KG1 (cell line): ENCODE measurements around the gene WDR31.
"Not testable (repeated sequence)": the region's sequence is repeated elsewhere in the genome, so short reads cannot be mapped to it uniquely, and the experiment has no call there.

Experiments used
- DNase-seq: peaks from one replicate; lab custom pipeline; 2025; lab: John Stamatoyannopoulos, UW

Gene WDR31

DNA sequence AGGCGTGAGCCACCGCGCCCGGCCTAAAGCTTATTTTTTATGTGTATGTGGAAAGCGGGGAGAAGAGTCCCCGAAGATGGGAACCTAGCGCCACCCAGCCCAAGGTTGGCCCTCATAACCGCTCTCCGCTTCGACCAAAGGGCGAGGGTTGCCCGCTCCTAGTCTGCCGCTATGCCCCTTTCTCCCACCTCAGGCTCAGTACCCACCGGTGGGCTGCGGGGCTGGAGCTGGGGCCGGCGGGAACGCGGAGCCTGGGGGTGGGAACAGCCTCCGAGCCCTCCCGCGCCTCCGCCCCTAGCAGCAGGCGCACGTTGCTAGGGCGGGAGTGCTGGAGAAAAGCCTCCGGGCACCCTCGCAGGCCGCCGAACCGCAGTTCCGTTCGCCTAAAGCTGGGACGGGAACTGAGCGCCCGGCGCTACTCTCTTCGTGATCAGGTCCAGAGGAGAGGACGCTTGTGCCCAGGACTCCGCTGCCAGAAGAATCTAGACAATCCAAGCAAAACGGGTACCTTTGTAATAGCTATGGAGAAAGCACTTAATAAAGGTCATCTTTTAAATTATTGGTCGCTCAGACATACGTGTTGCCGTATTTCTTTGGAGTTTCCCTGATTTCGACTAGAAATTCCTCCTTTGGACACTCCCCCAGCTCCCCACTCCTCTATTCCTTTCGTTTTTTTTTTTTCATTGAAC is at the start of gene WDR31:
TSS of gene WDR31 (minus strand) at position 265 of the 689 bp plus-strand sequence. CDS start 8,253 bp downstream, outside the sequence.
- DNase-seq = peak; percentile 78

DNA sequence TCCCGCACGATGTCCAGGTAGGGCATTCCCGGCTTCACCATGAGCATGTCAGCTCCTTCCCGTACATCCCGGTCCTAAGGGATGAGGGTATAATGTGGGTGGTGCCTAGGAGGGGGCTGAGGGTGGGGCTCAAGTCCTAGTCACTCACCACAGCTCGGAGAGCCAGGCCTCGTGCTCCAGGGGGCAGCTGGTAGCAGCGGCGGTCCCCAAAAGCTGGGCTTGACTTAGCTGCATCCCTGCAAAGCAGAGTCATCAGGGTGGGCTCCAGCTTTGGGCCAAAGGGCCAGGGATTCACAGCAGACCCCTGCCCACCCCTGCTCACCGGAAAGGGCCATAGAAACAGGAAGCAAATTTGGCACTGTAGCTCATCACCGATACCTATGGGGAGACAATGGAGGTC is 49.4 kb upstream of the WDR31 start:
- no peak for DNase-seq

DNA sequence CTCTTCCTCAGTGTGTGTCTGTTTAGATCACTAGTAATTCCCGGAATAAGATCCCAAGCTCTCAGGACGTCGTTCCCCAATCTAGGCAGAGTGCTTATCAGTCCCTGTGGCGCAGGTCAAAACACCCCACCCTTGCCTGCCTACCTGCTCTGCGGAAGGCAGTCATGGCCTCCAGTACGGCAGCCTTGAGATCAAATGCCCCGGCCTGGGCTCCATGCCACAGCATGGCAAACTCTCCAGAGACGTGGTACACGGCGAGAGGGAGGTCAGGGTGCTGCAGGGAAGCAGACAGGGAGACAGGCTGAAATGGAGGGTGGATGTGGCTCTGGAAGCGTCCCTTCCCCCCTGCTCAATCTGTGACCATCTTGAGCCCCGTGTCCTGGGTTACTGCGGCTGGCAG is 48.8 kb upstream of the WDR31 start:
- no peak for DNase-seq

DNA sequence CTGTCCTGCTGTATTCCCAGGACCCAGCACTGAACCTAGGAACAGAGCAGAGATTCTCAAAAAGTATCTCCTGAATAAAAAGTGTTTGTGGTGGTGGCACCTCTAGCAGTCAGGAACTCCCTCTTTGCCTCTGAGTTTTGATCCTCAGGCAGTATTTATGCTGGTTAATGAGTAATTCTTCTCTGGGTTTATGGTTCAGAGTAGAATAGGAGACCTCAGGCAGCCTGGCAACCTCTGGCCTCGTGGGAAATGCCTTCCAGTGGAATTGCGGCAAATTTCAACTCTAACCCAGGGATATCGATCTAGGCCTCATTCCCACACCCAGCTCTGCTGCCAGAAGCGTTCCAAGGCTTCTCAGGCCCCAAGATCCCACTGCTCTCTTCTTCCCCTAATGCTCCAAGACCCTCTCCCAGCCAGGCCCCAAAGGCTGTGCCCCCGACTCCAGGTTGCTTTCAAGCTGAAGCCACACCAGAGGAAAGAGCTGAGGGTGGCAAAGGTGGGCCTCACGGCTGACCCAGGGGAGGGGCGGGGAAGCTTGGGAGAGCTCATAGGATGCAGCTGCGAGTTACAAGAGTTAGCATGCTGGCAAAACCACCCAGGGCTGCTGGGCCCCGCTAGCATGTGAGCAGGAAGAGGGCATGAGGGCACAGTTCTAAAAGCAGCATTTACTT is 47.6 kb upstream of the WDR31 start:
- no peak for DNase-seq

DNA sequence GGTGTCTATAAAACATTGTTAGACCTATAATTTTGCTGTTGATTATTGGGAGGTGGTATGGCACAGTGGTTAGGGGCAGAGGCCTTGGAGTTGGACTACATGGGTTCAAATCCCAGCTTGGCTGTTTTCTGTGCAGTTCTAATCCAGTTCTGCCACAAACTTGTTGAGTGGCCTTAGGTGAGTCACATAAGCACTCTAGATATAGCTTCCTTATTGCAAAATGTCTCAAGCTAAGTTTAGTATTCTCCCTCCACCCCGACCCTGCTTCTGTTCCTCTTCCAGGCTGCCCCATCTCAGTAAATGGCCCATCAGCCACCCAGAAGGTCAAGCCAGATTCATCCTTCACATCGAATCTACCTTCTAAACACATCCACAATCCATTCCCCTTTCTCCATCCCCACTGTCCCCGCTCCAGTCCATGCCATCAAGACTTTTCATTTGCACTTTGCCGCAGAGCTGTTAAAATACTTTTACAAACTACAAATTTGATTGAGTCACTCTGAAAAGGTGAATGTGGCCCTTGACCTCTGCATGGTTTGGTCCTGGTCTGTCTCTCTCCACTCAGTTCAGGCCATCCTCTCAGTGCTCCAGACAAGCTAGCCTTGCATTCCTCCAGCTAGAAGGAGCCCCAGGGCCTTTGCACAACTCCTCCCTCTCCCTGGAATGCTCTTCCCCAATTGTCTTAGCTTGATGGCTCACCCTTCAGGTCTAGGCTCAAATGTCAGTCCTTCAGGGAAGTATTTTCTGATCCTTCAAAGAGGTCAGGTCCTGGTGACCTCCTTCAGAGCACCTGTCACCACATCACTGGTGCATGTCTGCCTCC is 46.7 kb upstream of the WDR31 start:
- DNase-seq = no peak

DNA sequence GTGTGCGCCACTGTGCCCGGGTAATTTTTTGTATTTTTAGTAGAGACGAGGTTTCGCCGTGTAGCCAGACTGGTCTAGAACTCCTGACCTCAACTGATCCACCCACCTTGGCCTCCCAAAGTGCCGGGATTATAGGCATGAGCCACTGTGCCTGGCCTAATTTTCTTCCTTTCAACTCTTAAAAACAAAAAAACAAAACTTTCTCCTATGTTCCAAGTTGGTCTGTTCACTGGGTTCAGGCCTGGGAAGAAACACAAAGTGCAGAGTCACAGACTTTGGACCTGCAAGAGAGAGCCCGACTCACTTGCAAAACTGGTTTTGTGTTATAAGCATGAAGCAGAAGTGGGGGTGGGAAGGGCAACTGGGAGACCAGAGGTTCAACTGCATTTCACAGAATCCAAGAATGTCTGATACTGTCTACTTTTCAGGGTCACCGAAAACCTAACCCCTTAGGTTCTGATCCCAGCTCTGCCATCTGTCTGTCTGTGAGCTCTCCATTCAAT is 41.9 kb upstream of the WDR31 start:
- DNase-seq = no peak

DNA sequence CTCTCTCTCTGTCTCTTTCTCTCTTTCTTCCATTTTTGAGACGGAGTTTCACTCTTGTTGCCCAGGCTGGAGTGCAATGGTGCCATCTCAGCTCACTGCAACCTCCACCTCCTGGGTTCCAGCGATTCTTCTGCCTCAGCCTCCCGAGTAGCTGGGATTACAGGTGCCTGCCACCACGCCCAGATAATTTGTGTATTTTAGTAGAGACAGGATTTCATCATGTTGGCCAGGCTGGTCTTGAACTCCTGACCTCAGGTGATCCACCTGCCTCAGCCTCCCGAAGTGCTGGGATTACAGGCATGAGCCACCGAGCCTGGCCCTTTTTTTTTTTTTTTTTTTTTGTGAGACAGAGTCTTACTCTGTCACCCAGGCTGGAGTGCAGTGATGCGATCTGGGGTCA is 41.4 kb upstream of the WDR31 start:
- not testable (repeated sequence) for DNase-seq

DNA sequence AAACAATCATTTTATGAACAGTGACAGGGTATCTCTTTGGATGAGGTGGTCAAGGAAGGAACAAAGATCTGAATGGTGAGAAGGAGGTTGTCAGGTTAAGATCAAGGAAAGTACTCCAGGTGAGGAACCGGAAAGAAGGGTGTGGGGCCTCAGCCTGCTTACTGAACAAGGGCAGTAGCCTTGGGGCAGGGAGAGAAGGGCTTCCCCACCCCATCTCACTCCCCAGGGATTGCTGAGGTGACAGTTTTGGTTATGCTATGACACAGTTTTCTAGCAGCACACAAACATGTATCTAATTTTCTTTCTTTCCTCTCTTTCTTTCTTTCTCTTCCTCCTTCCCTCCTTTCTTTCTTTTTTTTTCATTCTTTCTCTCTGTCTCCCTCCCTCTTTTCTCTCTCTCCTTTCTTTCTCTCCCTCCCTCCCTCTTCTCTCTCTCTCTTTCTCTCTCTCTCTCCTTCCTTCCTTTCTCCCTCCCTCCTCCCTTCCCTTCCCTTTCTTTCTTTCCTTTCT is 40.8 kb upstream of the WDR31 start:
- DNase-seq = no peak

DNA sequence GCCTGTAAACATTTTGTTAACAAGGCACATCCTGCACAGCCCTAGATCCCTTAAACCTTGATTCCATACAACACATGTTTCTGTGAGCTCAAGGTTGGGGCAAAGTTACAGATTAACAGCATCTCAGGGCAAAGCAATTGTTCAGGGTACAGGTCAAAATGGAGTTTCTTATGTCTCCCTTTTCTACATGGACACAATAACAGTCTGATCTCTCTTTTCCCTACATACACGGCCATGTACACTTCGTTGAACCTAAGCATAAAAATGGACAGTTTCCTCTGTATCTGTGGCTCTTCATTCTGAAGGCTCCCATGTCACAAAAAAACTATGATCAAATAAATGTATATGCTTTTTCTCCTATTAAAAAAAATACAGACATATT is 39.7 kb upstream of the WDR31 start:
- not testable (repeated sequence) for DNase-seq

DNA sequence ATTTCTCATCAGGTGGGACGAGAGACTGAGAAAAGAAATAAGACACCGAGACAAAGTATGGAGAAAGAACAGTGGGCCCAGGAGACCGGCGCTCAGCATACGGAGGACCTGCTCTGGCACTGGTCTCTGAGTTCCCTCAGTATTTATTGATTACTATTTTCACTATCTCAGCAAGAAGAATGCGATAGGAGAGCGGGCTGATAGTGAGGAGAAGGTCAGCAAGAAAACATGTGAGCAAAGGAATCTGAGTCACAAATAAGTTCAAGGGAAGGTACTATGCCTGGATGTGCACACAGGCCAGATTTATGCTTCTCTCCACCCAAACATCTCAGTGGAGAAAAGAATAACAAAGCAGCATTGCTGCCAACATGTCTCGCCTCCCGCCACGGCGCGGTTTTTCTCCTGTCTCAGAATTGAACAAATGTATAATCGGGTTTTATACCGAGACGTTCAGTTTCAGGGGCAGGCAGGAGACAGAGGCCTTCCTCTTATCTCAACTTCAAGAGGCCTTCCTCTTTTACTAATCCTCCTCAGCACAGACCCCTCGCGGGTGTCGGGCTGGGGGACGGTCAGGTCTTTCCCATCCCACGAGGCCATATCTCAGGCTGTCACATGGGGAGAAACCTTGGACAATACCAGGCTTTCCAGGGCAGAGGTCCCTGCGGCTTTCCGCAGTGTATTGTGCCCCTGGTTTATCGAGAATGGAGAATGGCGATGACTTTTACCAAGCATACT is 39.2 kb upstream of the WDR31 start:
- DNase-seq = not testable (repeated sequence)

DNA sequence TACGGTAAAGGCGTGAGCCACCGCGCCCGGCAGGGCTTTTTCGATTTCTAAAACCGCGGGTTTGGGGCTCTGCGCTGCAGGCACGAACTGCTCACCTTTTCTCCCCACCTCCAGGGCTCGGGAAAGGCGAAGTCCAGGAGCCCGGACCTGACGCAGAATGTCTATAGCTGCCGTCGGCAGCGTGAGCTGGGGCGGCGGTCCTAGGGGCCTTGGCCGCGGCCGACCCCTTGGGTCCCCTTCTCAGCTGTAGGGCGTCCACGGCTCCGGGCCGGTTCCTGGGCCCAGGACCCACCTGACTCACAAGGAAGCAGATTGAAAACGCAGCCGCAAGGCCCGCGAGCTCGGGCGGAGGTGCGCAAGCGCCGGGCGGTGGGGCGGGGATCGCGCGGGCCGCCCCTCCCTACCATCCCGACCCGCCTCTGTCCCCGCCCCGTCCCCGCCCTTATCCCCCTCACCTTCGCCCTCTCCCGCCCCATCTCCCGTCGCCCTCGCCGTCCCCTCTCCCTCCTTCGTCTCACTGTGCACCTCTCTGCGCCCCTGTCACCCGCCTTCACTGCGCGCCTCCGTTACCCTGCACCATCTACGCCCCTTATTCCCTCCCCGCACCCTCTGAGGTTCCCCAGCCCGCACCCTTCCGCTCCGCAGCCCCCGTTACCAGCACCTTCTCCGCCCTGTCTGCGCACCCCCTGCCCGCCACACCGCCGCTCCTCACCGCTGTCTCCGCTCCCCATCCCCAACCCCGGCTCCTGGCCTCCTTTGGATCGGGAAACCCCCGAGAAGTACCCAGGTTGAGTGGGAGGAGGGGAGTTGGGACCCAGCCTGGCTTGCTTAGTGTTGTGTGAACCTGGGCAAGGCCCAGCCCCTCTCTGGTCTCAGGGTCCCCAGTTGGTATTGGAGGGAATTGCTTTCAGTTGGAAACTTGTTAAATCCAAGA is 36.8 kb upstream of the WDR31 start, which contains the start of gene HDHD3:
TSS of gene HDHD3 (minus strand) at position 353 of the 934 bp plus-strand sequence. CDS start 2,632 bp downstream, outside the sequence.
- DNase-seq = peak; percentile 57

DNA sequence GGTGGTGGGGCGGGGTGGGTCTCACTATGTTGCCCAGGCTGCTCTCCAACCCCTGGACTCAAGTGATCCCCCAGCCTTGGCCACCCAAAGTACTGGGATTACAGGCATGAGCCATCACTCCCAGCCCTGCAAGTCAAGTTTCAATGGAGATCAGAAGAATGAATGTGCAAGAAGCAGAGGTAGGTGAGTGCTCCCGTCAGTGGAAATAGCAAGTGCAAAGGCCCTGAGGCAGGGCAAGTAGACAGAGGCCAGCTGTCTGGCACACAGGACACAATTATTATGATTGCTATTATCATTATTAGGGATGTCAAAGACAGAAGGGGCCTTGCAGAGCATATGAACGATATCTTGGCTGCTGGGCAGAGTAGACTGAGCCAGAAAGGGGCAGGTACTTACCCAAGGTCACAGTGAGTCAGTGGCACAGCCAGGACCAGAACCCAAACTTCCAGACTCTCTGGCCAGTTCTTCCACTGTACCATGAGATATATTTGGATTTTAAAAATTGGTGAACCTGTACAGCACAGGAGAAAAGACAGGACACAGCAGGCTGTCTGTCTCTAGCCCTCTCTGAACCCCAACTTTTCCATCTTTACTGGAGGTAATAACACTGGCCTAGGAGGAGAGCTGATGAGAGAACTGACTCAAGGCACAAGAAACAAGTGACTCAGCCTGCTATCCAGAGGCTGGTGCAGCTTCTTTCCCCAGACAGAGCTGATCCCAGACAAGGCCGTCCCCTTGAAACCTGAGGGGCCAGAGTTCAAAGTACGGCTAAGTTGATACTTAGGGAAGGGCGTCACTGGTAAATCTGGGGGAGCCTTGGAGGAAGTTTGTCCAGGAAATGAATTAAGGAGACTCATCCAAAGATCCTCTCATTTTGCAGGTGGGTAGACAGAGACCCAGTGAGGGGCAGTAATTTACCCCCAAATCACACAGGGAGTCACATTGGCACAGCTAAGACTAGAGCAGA is 35.3 kb upstream of the WDR31 start:
- DNase-seq = no peak

DNA sequence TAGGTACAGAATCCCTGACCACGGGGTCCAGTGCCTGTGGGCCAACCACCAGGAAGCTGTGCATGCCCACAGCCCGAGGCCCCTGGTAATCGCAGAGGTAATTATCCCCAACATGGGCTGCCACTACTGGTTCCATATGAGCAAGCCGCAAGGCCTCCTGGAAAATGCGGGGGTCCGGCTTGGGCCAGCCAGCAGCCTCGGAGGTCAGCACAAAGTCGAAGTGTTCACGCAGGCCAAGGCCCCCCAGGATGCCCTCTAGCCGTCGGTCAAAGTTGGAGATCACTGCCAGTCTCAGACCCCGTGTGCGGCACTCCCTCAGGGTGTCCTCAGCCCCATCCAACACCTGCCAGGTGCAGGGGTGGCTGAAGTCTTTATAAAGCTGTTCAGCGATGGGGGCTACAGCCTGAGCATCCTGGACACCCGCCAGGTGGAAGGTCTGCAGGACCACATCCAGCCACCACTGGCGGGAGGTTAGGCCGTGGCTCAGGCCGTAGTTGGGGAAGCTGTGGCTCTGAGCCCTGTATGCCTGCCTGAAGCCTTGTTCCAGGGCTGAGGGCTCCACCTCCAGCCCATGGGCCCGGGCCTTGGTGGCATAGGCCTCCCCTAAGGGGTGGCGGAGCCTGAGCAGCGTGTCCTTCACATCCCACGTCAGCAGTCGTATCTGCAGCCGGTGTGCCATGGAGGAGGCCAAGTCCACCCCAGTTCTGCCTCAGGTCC is 33.8 kb upstream of the WDR31 start:
- DNase-seq = no peak

DNA sequence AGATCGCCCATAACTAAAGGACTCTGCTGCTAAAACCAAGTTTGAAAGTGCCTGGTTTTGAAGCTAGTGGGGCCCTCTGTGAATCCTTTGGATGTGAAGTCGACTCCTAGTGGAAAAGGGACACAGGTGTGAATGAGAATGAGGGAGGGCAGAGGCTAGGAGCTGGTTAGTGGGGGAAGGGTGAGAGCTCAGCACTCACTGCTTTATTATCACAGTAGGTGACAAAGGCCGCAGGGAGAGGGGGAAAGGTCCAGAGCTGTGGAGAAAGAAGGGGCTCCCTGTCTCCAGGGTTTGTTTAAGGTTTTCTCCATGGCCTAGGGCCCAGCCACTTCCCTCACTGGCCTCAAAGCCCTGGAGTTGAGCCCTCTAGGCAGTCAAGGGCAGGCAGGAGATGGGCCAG is 33.2 kb upstream of the WDR31 start:
- no peak for DNase-seq

DNA sequence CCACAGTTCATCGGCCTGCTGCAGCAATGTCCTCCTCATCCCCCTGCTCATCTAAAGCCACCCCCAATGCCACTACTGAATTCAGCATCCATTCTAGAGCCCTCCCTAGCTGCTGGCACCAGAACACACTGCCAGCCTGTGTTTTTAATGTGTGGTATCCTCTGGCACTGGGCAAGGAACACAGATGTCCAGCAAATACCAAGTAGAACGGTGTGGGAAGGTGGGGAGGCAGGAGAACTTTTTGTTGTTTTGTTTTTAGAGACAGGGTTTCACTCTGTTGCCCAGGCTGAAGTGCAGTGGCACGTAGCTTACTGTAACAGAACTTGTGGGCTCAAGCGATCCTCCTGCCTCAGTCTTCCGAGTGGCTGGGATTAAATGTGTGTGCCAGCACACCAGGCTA is 32.0 kb upstream of the WDR31 start:
- no peak for DNase-seq

DNA sequence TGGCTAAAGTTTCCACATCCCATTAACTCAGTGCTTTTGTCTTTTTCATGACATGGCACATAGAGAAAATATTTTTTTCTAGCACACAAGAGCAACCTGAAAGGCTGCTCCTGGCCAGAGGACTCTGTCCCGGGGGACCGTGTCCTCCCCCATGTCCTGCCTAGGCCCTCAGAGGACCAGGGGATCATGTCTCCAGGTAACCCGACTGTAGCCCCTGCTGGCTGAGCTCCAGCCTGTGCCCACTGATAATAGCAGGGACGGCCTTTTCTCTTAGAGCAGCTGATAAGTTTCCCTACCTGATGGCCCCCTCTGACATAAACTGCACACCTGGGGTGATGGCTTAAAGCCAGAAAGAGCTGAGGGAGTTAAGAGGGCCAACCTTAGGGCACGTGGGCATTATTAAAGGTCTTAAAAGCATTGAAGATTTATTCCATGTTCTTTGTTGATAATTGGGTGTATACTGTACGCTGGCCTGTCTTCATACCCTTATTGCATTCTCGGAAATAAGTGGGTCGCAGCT is 30.8 kb upstream of the WDR31 start:
- DNase-seq = no peak

DNA sequence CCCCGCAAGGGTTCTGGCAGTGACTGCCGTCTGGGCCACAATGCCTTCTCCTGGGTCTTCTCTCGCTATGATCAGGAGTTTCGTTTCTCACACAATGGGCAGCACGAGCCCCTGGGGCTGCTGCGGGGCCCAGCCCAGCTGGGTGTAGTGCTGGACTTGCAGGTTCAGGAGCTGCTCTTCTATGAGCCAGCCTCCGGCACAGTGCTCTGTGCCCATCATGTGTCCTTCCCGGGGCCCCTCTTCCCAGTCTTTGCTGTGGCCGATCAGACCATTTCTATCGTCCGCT is 29.7 kb upstream of the WDR31 start:
- no peak for DNase-seq

DNA sequence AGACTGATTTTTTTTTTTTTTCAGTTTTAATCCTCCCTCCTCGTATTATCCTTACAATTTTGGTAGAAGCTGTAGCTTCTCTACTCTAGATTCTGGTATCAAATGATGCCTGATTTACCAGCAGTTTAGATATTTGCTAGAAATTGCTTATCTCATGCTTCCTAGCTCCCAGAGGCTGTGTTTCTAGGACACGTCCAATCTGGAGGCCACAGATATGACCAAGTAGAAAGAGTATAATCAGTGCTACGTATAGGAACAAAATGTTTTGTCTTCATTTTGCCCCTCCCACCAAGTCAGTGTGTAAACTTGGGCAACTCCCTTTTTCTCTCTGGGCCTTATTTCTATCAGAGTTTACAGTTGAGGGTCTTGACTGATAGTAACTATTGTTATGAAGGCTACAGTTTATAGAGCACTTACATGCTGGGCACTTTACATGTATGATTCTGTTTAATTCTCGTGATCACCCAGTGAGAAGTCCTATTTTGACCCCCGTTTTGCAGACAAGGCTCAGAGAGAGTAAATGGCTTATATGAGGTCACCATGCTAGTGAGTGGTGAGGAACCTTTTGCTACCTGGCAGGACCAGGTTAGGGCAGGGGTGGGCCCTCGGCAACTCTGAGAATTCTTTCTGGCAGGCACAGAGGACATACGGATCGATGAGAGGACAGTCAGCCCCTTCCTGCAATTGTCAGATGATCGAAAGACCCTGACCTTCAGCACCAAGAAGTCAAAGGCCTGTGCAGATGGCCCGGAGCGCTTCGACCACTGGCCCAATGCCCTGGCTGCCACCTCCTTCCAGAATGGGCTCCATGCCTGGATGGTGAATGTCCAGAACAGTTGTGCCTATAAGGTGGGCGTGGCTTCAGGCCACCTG is 29.1 kb upstream of the WDR31 start:
- no peak for DNase-seq
